HG02852 (cell line): ENCODE measurements around the gene CCDC197.

Experiments used
- ATAC-seq: cut with Tn5 transposase; IDR thresholded peaks from one replicate; pipeline ENCODE4 v1.9.1; 2021; ENCODE audit warnings: mild to moderate bottlenecking, moderate library complexity; ENCODE audit not compliant: unreplicated experiment

The CCDC197 gene

DNA sequence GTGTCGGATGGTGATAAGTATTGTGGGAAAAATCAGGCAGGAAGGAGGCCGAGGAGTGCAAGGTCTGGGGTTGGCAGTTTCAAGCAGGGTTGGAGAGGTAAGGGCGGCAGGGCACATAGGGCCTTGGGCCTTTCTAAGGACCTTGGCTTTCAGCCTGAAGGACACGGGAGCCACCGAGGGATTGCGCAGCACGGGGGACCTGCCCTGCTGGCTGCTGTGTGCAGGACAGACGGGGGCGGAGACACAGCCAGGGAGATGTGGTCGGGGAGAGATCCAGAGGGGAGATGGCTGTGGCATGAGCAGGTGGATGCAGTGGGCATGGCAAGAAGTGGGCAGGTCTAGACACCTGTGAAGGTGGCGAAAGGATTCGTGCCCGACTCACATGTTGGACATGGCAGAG, 43.7 kb downstream of the CCDC197 start:
- no peak for ATAC-seq

DNA sequence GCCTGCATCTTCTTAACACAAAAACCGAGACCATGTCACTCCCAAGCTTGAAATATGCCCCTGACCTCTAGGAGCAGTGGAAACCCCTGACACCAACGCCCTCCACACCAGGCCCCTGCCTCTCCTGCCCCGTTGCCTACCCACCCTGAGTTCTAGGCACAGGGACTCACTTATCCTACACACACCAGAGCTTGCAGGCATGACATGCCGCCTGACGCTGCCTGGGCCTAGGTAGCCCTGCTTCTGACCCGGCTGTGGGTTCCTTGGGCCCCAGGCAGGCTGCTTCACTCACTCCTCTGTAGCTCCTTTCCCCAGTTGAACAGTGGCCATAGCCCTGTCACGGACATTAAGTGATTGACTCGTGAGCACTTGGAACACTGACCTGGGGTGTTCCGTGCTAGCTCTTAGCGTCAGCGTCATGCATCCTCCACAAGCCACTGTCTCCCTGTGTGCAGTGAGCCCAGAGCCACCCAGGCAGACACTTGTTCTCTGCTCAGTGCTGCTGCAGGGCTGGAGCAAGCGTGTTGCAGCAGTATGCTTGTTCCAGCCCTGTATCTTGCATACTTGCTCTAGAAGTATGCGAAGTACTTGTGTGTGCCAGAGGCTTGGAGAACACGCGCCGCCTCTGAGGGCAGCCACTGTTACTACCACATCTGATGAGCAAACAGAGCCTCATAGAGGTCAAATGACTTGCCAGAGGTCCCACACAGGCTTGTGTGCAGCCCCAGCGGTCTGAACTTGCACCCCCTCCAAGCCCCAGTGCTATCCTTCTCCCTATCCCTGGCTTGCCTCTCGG, 44.6 kb downstream of the CCDC197 start:
- no peak for ATAC-seq

DNA sequence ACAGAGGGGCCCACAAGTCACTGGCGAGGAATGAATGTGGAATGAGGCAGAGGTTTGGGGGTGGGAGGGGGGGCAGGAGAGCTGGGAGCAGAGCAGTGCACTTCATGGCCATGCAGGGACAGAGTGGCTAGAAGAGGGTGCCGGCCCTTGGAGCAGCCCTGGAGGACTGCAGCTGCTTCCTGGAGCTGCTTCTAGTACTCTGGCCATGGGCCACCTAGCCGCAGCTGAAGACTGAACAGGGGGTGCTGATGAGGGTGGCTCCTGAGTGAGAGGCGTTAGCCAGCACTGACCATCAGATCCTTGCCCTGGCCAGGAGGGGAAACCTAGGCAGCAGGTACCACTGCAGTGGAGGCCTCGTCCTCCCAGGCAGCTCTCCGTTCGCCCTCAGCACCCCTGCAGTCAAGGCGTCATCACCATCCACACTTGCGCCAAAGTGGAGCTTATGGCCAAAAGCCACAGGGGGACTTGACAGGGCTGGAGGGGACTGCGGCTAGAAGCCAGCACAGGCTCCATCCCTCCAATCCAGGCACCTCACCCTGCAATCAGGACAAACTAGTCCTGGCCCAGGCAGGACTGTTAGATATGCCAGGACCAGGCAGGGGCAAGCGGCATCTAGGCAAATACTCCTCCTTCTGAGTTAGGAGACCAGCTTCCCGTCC, 45.5 kb downstream of the CCDC197 start:
- ATAC-seq: no peak

DNA sequence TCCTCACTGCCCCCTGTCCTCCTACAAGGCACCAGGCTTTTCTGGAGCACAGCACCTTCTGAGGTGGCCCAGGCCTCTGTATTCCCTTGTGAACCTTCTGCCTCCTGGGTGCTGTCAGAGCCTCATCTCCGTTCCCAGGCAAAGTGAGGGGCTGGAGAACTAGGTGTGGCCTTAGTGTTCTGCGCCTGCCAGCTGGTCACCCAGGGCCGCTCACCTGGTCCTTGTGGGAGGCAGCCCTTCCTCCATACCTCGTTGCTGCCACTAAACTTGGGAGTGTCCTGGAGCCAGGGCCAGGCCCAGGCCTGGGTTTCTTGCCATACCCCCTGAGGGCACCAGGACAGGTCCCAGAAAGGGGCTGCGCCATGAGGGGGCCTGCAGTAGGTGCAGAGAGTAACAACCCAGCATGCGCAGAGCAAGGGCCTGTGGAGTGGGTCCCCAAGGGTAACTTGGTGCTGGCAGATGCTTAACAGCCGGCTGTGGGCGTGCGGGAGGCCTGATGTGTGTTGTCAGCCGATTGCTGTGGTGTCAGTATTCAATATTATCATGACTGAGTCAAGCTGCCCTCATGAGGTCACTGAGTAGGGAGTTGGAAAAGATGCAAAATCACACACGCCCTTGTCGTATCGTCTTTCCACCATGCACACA, 46.1 kb downstream of the CCDC197 start:
- no peak for ATAC-seq

DNA sequence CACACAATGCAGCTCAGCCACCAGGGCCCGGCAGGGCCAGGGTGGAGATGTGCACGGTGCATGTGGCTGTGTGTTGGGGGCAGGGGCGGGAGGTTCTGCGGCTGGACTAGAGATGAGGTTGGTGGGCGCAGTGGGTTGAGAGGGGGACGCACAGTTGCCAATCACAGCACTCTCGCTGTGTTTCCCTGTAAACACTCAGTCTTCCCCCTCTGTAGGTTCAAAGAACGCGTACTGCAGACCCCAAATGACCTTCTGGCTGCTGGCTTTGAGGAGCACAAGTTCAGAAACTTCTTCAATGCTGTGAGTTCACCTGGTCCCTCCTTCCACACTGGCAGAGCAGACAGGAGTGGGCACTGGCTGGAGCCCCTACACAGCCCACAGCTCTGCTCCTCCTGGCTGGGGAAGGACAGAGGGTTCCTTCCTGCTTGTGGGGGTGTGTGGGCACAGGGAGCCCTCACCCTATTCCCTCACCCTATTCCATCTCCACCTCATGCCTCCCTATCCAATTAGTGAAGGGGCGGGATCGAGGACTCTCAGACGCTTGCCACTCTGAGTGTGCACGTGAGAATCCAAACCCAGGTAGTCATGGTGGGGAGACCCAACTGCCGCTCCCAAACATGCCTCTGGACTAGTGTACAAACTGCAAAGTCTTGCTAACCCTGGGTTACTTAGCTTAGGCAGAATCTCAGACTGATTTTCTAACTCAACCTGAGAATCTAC, 46.8 kb downstream of the CCDC197 start:
- ATAC-seq: no peak

DNA sequence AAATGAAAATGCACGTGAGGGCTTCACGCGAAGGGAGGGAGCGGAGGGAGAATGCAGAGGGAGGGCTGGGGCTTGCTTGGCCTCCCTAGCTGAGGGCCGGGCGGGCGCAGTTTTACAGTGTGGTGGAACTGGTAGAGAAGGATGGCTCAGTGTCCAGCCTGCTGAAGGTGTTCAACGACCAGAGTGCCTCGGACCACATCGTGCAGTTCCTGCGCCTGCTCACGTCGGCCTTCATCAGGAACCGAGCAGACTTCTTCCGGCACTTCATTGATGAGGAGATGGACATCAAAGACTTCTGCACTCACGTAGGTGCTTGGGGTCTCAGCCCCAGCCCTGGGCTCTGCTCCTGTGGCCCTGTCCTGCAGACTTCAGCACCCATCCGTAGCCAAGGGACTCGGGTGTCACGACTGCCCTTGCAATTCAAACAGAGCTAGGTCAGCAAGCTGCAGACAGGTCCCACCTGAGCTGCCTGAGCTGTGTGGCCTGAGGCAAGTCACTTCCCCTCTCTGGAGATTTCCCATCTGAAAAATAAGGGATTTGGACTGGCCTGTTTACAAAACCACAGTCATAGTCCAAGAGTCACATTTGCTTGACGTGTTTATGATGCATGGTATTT, 47.5 kb downstream of the CCDC197 start:
- ATAC-seq: no peak

DNA sequence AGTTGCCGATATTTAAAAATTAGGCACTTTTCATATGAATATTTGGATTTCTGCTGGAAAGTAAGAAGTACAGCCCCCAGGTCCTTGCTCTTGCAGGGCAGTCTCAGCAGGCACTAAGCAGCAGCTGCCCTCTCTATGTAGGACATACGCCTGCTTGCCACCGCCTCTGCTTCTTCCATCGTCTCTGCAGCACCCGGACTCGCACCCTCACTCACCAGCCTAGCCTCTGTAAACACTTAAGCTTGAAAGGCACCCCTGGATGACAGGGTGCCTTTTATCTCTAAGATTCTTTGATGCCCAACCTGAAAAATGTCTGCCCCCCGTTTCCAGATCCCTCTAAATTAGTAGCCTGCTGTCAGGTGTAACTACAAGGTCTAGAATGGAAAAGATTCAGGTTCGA, 48.0 kb downstream of the CCDC197 start:
- no peak for ATAC-seq

DNA sequence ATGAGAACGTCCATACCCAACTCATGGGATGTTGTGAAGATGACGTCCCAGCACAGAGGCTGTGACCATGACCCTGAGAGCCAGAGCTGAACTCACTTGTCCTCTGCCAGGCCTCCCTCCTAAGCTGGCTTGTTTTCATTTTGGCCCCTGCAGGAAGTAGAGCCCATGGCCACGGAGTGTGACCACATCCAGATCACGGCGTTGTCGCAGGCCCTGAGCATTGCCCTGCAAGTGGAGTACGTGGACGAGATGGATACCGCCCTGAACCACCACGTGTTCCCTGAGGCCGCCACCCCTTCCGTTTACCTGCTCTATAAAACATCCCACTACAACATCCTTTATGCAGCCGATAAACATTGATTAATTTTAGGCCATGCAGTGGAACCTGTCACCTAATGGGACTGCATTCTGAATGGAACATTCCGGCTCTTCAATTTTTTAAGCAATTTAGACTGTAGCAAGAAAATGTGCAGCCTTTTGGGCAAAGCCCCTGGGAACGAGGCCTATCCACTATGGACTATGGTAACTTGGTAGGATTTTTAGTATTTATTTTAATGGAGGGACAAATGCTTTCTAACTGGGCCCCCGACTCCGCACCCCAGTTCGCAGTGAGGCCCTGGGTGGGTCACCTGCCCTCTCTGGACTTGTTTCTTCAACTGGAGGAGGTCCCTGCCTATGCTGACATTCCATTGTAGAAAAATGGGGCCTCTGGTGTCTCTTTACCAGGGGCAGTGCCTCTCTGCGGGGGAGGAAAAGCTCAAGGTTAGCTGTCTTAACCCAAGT, 48.7 kb downstream of the CCDC197 start:
- no peak for ATAC-seq

DNA sequence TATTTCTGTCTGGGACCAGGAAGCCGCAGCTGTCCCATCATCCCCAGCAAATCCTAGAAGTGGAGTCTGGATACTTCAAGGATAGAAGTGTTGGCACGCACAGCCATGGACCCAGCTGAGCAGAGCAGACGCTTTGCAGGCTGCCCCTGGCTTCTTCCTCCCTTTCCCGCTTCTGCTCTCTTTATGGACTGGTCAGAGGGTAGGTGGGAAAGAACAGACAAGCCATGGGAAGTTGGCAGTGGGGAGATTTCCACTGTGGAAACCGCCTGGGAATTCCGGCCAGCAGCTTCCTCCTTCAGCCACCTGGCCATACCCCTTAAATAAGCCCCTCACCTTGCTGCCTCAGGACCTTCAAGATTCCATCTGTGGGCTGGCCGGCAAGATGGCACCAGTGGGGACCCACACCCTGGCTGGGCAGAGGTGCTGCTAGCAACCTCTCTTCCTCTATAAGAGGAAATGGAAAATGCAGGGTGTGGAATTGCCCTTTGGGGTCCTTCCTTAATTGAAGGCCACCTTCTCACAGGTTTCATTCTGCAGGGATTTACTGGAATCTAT, 49.7 kb downstream of the CCDC197 start:
- no peak for ATAC-seq

DNA sequence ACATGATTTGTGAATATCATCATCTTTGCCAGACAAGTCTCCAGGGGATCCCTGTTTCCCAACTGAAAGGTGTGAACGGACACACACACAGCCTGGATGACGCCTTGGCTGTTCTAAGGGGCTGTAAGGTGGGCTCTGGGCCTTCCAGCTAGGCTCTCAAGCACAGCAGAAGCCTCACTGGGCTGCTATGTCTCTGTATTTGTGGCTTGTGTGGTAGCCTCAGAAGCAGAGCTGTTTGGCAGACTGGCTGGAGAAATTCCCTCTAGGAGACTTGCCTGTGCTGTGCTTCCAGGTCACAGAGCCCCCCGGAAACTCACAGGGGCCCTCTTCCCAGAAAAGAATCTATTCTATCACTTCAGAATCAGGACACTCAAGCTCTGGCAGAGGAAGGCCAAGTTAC, 50.5 kb downstream of the CCDC197 start:
- no peak for ATAC-seq

DNA sequence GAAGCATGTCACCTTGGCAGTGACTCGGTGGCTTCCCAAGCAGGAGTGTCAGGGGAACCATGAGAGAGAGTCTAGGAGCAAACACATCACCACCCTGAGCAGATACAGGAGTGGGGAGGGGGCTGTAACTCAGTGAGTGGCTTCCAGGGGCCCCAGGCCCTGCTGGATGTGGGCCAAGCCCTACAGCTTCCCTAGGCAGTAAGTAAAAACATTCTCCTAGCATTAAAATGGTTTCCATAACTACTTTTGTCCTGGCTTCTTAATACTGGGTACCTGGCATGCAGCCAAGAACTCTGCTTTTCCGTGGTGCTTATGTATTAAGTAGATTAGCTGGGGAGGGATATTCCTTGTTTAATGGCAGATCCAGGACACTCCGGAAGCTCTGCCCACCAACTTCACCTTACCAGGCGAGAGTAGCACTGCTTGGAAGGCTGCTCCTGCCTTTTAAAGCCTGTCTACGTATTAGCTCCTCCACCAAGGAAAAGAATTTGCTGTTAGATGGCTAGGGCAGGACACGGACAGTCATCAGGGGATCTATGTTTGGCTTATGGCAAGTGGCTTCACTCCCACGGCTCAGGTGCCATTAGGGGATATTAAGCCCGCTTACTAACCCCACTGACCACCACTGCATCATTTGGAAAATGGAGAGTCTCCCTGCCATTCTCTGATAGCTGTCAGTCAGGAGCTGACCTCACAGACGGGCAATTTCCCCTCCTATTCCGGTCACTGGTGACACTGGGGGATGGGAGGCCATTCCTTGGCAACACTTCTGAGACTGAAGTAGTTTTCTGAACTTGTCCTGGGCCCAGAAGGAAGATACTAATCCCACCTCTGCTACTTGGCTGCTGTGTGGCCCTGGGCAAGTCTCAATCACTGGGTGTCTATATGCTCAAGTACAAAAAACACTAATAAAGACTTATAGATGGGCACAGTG, 51.9 kb downstream of the CCDC197 start:
- no peak for ATAC-seq

DNA sequence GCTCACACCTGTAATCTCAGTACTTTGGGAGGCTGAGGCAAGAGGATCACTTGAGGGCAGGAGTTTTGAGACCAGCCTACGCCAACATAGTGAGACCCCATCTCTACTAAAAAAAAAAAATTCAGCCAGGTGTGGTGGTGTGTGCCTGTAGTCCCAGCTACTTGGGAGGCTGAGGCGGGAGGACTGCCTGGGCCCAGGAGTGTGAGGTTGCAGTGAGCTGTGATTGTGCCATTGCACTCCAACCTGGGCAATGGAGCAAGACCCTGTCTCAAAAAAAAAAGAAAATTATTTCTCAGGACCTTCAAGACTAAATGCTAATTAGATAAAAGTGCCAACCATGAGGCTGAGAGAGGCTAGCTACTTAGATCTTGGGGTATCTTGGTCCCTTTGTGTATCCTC, 52.5 kb downstream of the CCDC197 start:
- ATAC-seq: no peak

DNA sequence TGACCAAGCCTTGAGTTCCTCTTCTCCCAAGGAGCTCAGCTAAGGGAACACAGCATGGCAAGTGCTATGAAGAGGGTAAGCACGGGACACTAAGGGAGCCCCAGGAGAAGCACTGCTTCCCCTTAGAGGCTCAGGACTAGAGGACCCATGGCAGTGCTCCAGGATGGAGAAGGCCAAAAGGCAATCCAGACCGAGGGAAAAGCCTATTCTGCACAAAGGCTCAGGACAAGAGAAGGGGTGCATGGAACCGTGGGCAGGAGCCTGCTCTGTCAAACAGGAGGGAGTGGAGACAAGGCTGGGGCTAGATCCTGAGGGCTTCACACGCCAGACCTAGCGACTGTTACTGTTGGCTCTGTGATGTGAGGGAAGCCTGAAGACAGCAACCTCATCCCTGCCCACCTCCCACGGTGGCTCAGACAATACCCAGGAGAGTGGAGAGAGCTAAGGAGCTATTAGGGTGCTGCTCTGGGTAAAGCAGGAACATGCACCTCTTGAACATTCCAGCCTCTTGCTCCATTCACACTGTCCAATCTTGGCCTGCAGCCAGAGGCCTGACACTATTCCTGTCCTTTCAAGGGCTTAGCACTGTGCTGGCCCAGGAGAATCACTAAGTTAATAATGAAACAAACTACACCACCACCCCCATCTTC, 53.3 kb downstream of the CCDC197 start:
- no peak for ATAC-seq

DNA sequence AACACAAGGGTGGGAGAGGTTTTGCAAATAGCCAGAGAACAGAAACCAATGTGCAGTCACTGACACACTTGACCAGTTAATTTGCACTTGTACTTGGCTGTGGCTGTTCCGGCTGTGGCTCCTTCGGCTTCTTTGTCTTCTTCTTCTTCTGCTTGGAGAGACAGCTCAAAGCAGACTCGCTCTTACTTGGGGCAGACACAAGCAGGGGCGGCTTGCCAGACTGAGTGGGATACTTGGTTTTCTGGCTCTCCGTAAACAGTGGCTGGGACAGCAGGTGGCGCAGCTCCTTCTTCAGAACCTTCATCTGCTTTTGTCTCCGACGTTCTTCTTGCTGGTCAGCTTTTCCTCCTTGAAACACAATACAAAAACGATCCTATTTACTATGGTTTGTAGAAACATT, 54.0 kb downstream of the CCDC197 start:
- ATAC-seq: no peak

DNA sequence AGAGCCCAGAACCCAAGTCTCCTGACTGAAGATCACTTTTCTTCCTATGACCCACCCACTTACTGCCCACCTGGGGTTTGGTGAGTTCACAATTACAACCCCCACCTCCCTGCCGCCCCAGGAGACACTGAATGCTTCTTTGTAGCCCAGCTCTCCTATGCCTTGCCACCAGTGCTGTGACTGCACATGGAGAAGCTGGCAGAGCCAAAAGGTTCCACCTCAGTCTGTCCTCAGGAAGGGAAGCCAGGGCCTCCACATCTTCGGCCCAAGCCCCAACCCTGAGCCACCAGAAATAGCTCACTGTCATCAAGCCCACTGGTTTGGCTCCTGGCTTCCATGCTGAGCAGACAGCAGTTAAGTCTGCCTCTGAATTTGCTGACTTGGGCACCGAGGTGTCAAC, 54.7 kb downstream of the CCDC197 start:
- no peak for ATAC-seq

DNA sequence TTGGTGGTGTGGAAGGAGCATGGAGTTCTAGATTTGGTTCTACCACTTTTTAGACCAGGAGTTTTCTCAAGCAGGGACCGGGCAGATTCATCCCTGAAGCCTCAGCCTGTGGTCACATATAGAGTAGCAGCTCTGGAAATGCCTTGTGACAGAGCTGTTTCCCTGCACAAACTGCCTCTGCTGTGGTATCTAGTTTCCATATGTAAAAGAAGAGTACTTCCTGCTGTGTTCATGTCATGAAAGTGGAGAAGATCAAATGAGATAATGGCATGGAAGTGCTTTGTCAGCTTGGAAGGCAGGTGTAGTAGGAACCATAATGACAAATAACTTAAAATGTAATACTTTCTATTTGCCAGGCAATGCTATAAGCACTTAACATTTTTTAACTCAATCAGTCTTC, 55.1 kb downstream of the CCDC197 start:
- no peak for ATAC-seq

DNA sequence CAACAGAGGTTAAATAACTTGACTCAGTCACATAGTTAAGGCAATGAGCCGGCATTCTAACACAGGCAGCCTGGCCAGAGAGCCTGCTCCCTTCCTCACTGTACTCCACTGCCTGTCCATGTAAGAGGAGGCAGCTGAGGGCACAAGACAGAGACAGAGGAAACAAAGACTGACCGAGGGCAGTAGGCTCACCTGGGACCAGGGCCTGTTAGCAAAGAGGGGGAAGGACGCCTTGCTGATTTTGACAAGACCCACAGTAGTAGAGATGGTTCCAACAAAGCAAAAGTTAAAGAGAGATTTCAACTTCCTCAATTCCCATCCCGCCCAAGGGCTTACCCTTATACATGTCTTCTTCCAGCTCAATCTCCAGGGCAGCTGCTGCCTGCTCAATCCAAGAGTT, 55.6 kb downstream of the CCDC197 start:
- ATAC-seq: no peak

DNA sequence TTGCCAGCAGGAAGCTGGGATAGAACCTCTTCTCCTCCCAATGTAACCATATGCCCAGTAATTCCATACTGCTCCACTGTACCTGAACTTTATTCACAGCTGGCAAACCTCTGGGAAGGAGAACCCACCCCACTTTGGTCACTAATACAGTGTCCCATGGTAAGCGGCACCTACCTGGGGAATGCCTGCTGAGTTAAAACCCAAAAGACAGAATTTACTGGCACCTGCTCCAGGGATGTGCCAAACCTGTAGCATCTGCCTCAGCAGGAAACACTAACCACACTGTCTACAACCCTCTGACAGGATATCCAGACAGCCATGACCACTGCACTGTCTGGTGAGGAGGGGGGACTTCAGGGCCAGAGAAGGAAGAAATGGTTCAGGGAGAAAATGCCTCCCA, 57.3 kb downstream of the CCDC197 start:
- no peak for ATAC-seq
